ENCODE measurements around the gene GALNT10. TPM values are rescaled to one million over a fixed set of nuclear protein-coding genes. Genes with fewer than 3 reads are reported as not detected.

GALNT10 gene
- total RNA-seq, 1 donor from 2014 or later: 52.3 TPM

- no peaks in the 10 kb centered on the region for H3K9me3 ChIP-seq
- TF ChIP-seq CTCF (IDR thresholded peaks at IDR 0.05): no peak
- DNase-seq (ENCODE audit: low spot score in 2 of 2): no peak
- H3K27me3 ChIP-seq: no peaks in the 10 kb centered on the region
- H3K4me1 ChIP-seq: peaks cover 0 to 10% of the 10 kb centered on the region in 2 donors
- no peaks in the 10 kb centered on the region for H3K36me3 ChIP-seq
- no peak overlapping the region for H3K4me3 ChIP-seq
- intact Hi-C loops (cut with DNase I): no loop called here
- H3K27ac ChIP-seq: no peak overlapping the region
These were observed 128.2 kb downstream of the GALNT10 start for GRCh38 chr5:154318691-154319090.

- H3K4me1 ChIP-seq: peaks cover 0 to 10% of the 10 kb centered on the region in 2 donors
- no peak overlapping the region for H3K4me3 ChIP-seq
- H3K36me3 ChIP-seq: no peaks in the 10 kb centered on the region
- no peak for DNase-seq (ENCODE audit: low spot score in 2 of 2)
- no peak overlapping the region for H3K27ac ChIP-seq
- TF ChIP-seq CTCF (IDR thresholded peaks at IDR 0.05): no peak
- intact Hi-C loops (cut with DNase I): no loop called here
- H3K9me3 ChIP-seq: no peaks in the 10 kb centered on the region
- H3K27me3 ChIP-seq: no peaks in the 10 kb centered on the region
These were observed 129.2 kb downstream of the GALNT10 start for GRCh38 chr5:154319736-154320135.

GRCh38 chr5:154320224-154321089 lies 129.9 kb downstream of the GALNT10 start:
- H3K9me3 ChIP-seq: no peaks in the 10 kb centered on the region
- DNase-seq (ENCODE audit: low spot score in 2 of 2): no peak
- intact Hi-C loops (cut with DNase I): no loop called here
- H3K4me1 ChIP-seq: peaks cover 0 to 10% of the 10 kb centered on the region in 2 donors
- no peaks in the 10 kb centered on the region for H3K27me3 ChIP-seq
- no peak for TF ChIP-seq CTCF (IDR thresholded peaks at IDR 0.05)
- no peaks in the 10 kb centered on the region for H3K36me3 ChIP-seq
- H3K4me3 ChIP-seq: no peak overlapping the region
- no peak overlapping the region for H3K27ac ChIP-seq

GRCh38 chr5:154321546-154321945 lies 131.0 kb downstream of the GALNT10 start:
- Histone ChIP-seq H3K4me3 (no peak overlapping the region), H3K27me3 (no peaks in the 10 kb centered on the region), H3K4me1 (peaks cover 0 to 10% of the 10 kb centered on the region in 2 donors), H3K9me3 (no peaks in the 10 kb centered on the region), H3K36me3 (no peaks in the 10 kb centered on the region), H3K27ac (no peak overlapping the region)
- intact Hi-C loops (cut with DNase I): no loop called here
- TF ChIP-seq CTCF (IDR thresholded peaks at IDR 0.05): no peak
- no peak for DNase-seq (ENCODE audit: low spot score in 2 of 2)

- intact Hi-C loops (cut with DNase I): no loop called here
- Histone ChIP-seq H3K4me1 (no peaks in the 10 kb centered on the region), H3K27me3 (no peaks in the 10 kb centered on the region), H3K4me3 (no peak overlapping the region), H3K27ac (no peak overlapping the region), H3K36me3 (no peaks in the 10 kb centered on the region), H3K9me3 (no peaks in the 10 kb centered on the region)
- TF ChIP-seq CTCF (IDR thresholded peaks at IDR 0.05): no peak
- no peak for DNase-seq (ENCODE audit: low spot score in 2 of 2)
These were observed 133.5 kb downstream of the GALNT10 start for GRCh38 chr5:154324033-154324432.
